IMR-90 (cell line): ENCODE measurements around the gene JPT1. TPM values are rescaled to one million over a fixed set of nuclear protein-coding genes. Genes with fewer than 3 reads are reported as not detected.

ENCODE experiments used
- ATAC-seq: fragments of 200-7000 bp; cut with Tn5 transposase; 2 replicates; pipeline ENCODE4 v1.9.1; 2020; ENCODE audit warnings: low read depth, mild to moderate bottlenecking, moderate library complexity
- BruUV-seq: library from RNA; stranded (reverse); fragments of 400-500 nt; replicated peaks from 2 replicates; lab custom pipeline; 2021; lab: Mats Ljungman, UMichigan
- CTCF ChIA-PET: fragments of 300-600 bp; formaldehyde crosslinking; extraction: SDS; loops from one replicate; lab custom pipeline; 2021; ENCODE audit warnings: antibody characterized with exemption; lab: Yijun Ruan, JAX
- POLR2A ChIA-PET: fragments of 300-600 bp; sonication (Branson Sonifier 250); formaldehyde crosslinking; loops from one replicate; lab custom pipeline; 2022; ENCODE audit warnings: antibody characterized with exemption; ENCODE audit not compliant: unreplicated experiment; lab: Charles Lee
- DNase-seq: peaks from one replicate; pipeline ENCODE4 v3.0.0; 2013
- H2AFZ ChIP-seq: replicated peaks from 2 replicates; pipeline ENCODE3; 2013; ENCODE audit warnings: low read length, mild to moderate bottlenecking; ENCODE audit not compliant: poor library complexity
- H2AK5ac ChIP-seq: 2 replicates; pipeline ENCODE4 v1.6.1; 2013; ENCODE audit warnings: low read depth, low read length, inconsistent platforms
- H2AK9ac ChIP-seq: replicated peaks from 2 replicates; pipeline ENCODE3; 2013; ENCODE audit warnings: mild to moderate bottlenecking, low read depth, low read length, moderate library complexity; ENCODE audit not compliant: poor library complexity
- H2BK120ac ChIP-seq: 2 replicates; pipeline ENCODE4 v1.6.1; 2013; ENCODE audit warnings: low read depth, low read length, inconsistent platforms
- H2BK15ac ChIP-seq: 3 replicates; pipeline ENCODE4 v1.6.1; 2013; ENCODE audit warnings: low read depth, low read length, inconsistent platforms
- H2BK20ac ChIP-seq: 2 replicates; pipeline ENCODE4 v1.6.1; 2013; ENCODE audit warnings: low read depth, mild to moderate bottlenecking, inconsistent platforms, low read length, moderate library complexity
- H2BK5ac ChIP-seq: 2 replicates; pipeline ENCODE4 v1.6.1; 2013; ENCODE audit warnings: mild to moderate bottlenecking, low read depth, low read length, inconsistent platforms; ENCODE audit not compliant: poor library complexity, severe bottlenecking
- H3K14ac ChIP-seq: replicated peaks from 2 replicates; pipeline ENCODE4 v1.6.1; 2013; ENCODE audit warnings: low read depth, low read length, inconsistent platforms
- H3K18ac ChIP-seq: 2 replicates; pipeline ENCODE4 v1.6.1; 2013; ENCODE audit warnings: low read depth, low read length, control low read depth
- H3K23ac ChIP-seq: 2 replicates; pipeline ENCODE4 v1.6.1; 2013; ENCODE audit warnings: low read depth, low read length, inconsistent platforms
- H3K27ac ChIP-seq: 2 replicates; pipeline ENCODE4 v1.5.1; 2013; ENCODE audit warnings: mild to moderate bottlenecking, control low read depth, low read length; ENCODE audit not compliant: insufficient read depth
- H3K27me3 ChIP-seq: 2 replicates; pipeline ENCODE4 v1.6.1; 2013; ENCODE audit warnings: low read length; ENCODE audit not compliant: control insufficient read depth, insufficient read depth
- H3K36me3 ChIP-seq: 2 replicates; pipeline ENCODE4 v1.6.1; 2013; ENCODE audit warnings: low read length, mixed read lengths; ENCODE audit not compliant: control insufficient read depth, insufficient read depth
- H3K4ac ChIP-seq: 2 replicates; pipeline ENCODE4 v1.6.1; 2013; ENCODE audit warnings: low read depth, low read length, inconsistent platforms
- H3K4me1 ChIP-seq: 2 replicates; pipeline ENCODE4 v1.6.1; 2013; ENCODE audit warnings: low read length, mixed read lengths; ENCODE audit not compliant: control insufficient read depth, insufficient read depth
- H3K4me2 ChIP-seq: 2 replicates; pipeline ENCODE4 v1.6.1; 2013; ENCODE audit warnings: low read depth, mild to moderate bottlenecking, control low read depth, low read length, moderate library complexity
- H3K4me3 ChIP-seq: 2 replicates; pipeline ENCODE4 v1.5.1; 2013; ENCODE audit warnings: low read depth, mild to moderate bottlenecking, control low read depth, low read length, moderate library complexity; ENCODE audit not compliant: insufficient read depth
- H3K56ac ChIP-seq: 2 replicates; pipeline ENCODE4 v1.6.1; 2013; ENCODE audit warnings: low read length, inconsistent platforms; ENCODE audit not compliant: insufficient read depth; ENCODE audit errors: extremely low read depth
- H3K79me1 ChIP-seq, 2 experiments: 2 replicates each; pipeline ENCODE4 v1.6.1; 2013; ENCODE audit warnings: low read length in 2 of 2, inconsistent platforms in 1 of 2, low read depth in 1 of 2
- H3K9ac ChIP-seq: 2 replicates; pipeline ENCODE4 v1.6.1; 2013; ENCODE audit warnings: low read depth, low read length, control low read depth
- H3K9me1 ChIP-seq: 2 replicates; pipeline ENCODE4 v1.6.1; 2013; ENCODE audit warnings: low read length, inconsistent platforms; ENCODE audit not compliant: insufficient read depth
- H3K9me3 ChIP-seq: 2 replicates; pipeline ENCODE4 v1.6.1; 2013; ENCODE audit warnings: low read length; ENCODE audit not compliant: control insufficient read depth, insufficient read depth
- H4K20me1 ChIP-seq: 2 replicates; pipeline ENCODE4 v1.6.1; 2013; ENCODE audit warnings: low read length, inconsistent platforms; ENCODE audit not compliant: insufficient read depth
- H4K5ac ChIP-seq: 2 replicates; pipeline ENCODE4 v1.6.1; 2013; ENCODE audit warnings: mild to moderate bottlenecking, low read depth, low read length, control low read depth
- H4K8ac ChIP-seq, 2 experiments: 2 replicates each; pipeline ENCODE4 v1.6.1; 2013; ENCODE audit warnings: low read depth in 2 of 2, low read length in 2 of 2, control low read depth in 1 of 2, inconsistent platforms in 1 of 2
- H4K91ac ChIP-seq: 2 replicates; pipeline ENCODE4 v1.6.1; 2013; ENCODE audit warnings: low read depth, low read length, inconsistent platforms; ENCODE audit not compliant: insufficient read depth
- BHLHE40 ChIP-seq: fragments of 150-350 bp; IDR thresholded peaks from 2 replicates; pipeline ENCODE4 v1.6.1; 2016; ENCODE audit warnings: mild to moderate bottlenecking, low read depth, low read length
- CEBPB ChIP-seq: IDR thresholded peaks from 2 replicates; pipeline ENCODE4 v1.6.1; 2012; ENCODE audit warnings: low read depth, low read length, improper control_type of control experiment
- CHD1 ChIP-seq: IDR thresholded peaks from 2 replicates; pipeline ENCODE4 v1.6.1; 2012; ENCODE audit warnings: low read depth, low read length, improper control_type of control experiment
- FOS ChIP-seq: fragments of 150-350 bp; IDR thresholded peaks from 2 replicates; pipeline ENCODE4 v1.6.1; 2016; ENCODE audit warnings: low read depth, low read length
- MAFK ChIP-seq: IDR thresholded peaks from 2 replicates; pipeline ENCODE4 v1.6.1; 2012; ENCODE audit warnings: low read depth, low read length, improper control_type of control experiment
- MAZ ChIP-seq: IDR thresholded peaks from 2 replicates; pipeline ENCODE4 v1.6.1; 2012; ENCODE audit warnings: low read depth, mild to moderate bottlenecking, low read length, improper control_type of control experiment, moderate library complexity, borderline replicate concordance
- MXI1 ChIP-seq: IDR thresholded peaks from 2 replicates; pipeline ENCODE4 v1.6.1; 2012; ENCODE audit warnings: low read depth, mild to moderate bottlenecking, low read length, moderate library complexity, borderline replicate concordance
- NFE2L2 ChIP-seq: fragments of 150-350 bp; IDR thresholded peaks from 2 replicates; pipeline ENCODE4 v1.6.1; 2016; ENCODE audit warnings: low read depth, mild to moderate bottlenecking, low read length
- RAD21 ChIP-seq: IDR thresholded peaks from 2 replicates; pipeline ENCODE4 v1.6.1; 2012; ENCODE audit warnings: low read length, improper control_type of control experiment
- RCOR1 ChIP-seq: IDR thresholded peaks from 2 replicates; pipeline ENCODE4 v1.6.1; 2012; ENCODE audit warnings: mild to moderate bottlenecking, low read length, improper control_type of control experiment; ENCODE audit not compliant: insufficient replicate concordance
- RFX5 ChIP-seq: IDR thresholded peaks from 2 replicates; pipeline ENCODE4 v1.8.0; 2012; ENCODE audit warnings: low read depth, mild to moderate bottlenecking, low read length, moderate library complexity
- SMC3 ChIP-seq: fragments of 150-350 bp; IDR thresholded peaks from 2 replicates; pipeline ENCODE4 v1.6.1; 2016; ENCODE audit warnings: low read depth, mild to moderate bottlenecking, antibody characterized with exemption, low read length, moderate library complexity
- WGBS, 2 experiments: methylation state at CpG; one replicate each; pipeline versions ENCODE4 v1.1.5 to v1.1.7; 2013; ENCODE audit warnings: missing lambda C conversion rate in 2 of 2; ENCODE audit not compliant: insufficient read length in 1 of 2; ENCODE audit errors: extremely low coverage in 2 of 2; 5-methylcytosine and 5-hydroxymethylcytosine counted together
- dilution Hi-C: fragments of 300-500 bp; cut with HindIII; formaldehyde crosslinking; loops from one replicate; pipeline ENCODE4 v1.14.3; 2018; ENCODE audit warnings: low sequenced_read_pairs; ENCODE audit not compliant: unreplicated experiment
- in situ Hi-C: fragments of 300-500 bp; cut with MboI; formaldehyde crosslinking; loops from 3 replicates; pipeline ENCODE4 v1.14.3; 2019; ENCODE audit warnings: low sequenced_read_pairs, inconsistent platforms, mixed read lengths
- intact Hi-C: fragments of 100-400 bp; cut with micrococcal nuclease; formaldehyde crosslinking; loops from 2 replicates; pipeline ENCODE4 v1.10.0; 2022
- polyA plus RNA-seq, 3 experiments: library from polyadenylated mRNA; depleted of rRNA; stranded (reverse); fragments of >200 nt; gene quantifications; 2 replicates each; pipeline ENCODE4 v1.2.3, GENCODE V29; 2012; ENCODE audit warnings: low replicate concordance in 1 of 3
- total RNA-seq: library from RNA; depleted of rRNA; stranded (reverse); fragments of >200 nt; gene quantifications from 2 replicates; pipeline ENCODE4 v1.2.3, GENCODE V29; 2012
- TF ChIP-seq, protein P1 (sequence below): fragments of 150-350 bp; IDR thresholded peaks from 2 replicates; pipeline ENCODE4 v1.6.1; 2016; ENCODE audit warnings: low read depth, mild to moderate bottlenecking, low read length, moderate library complexity, borderline replicate concordance
- TF ChIP-seq, protein P2 (sequence below): fragments of 150-350 bp; IDR thresholded peaks from 2 replicates; pipeline ENCODE4 v1.6.1; 2017; ENCODE audit warnings: mild to moderate bottlenecking, antibody characterized with exemption, low read length, low read depth

Gene JPT1
- total and polyA plus RNA-seq, 2 of the 4 experiments (the other 2 are of a cell fraction): 118 to 272 TPM

DNA sequence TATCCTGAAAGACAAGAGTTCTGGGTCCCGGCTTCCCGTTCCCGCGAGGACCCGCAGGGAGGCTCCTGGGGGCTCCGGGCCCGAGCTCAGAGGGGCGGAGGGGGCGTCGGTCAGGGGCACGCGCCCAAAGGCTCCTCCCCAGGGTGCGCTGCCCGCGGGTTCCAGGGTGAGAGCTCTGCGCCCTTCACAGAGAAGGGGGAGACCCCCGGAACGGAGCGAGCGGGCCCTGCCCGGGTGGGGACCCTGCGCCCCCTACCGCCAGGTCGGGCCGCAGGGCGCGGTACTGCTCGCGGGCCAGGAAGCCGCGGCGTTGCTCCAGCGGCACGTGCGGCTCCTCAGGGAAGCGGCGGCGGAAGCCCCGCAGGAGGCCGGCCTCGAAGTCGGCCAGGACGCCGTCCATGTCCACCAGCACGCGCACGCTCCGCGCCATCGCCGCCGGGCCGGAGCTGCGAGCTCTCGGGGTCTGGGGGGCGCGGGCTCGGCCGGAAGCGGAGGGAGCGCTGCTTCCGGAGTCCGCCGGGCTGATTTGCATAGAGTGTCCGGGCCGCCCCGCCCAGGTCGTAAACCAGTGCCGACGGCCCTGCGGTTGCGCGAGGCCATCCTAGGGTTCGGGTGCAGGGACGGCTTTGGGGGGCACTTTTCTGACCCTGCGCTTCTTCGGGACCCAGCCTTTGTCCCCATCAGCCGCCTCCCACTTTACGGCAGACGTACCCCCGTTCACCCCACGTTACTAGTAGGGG is 22.9 kb downstream of the JPT1 start, which contains the start of gene NT5C:
Gene NT5C (minus strand): TSS at position 465 of the 740 bp plus-strand sequence. CDS start 35 bp downstream, at position 430.
- dilution Hi-C loops: no loop called here
- in situ Hi-C loops: no loop called here
- Histone ChIP-seq H2BK120ac (peak within 1 kb of the TSS; percentile 24; the same call in 1 of the 2 replicates), H4K8ac (peak within 1 kb of the TSS; percentile 92 to 97), H2AK9ac (peak within 1 kb of the TSS; percentile 68), H2AFZ (peak within 1 kb of the TSS; percentile 95), H3K27ac (peak within 1 kb of the TSS; percentile 87), H2AK5ac (peak within 1 kb of the TSS; percentile 71), H4K5ac (peak within 1 kb of the TSS; percentile 98), H3K36me3 (peaks cover 21% of the 10 kb centered on the region), H3K79me1 (peaks cover 8 to 60% of the 10 kb centered on the region in 2 experiments), H2BK20ac (no peak within 1 kb of the TSS), H3K4me2 (peak within 1 kb of the TSS; percentile 83), H3K9me3 (no peaks in the 10 kb centered on the region), H3K56ac (0 out of 2 replicates have a peak within 1 kb of the TSS, but pooled peaks have one; percentile 47), H3K14ac (peak within 1 kb of the TSS; percentile 91), H3K9me1 (peaks cover 12% of the 10 kb centered on the region; the same call in 1 of the 2 replicates), H4K91ac (peak within 1 kb of the TSS; percentile 61), H3K4ac (peak within 1 kb of the TSS; percentile 89), H4K20me1 (peaks cover 12% of the 10 kb centered on the region; the same call in 1 of the 2 replicates), H2BK5ac (peak within 1 kb of the TSS; percentile 64), H3K4me3 (peak within 1 kb of the TSS; percentile 91), H2BK15ac (peak within 1 kb of the TSS; percentile 8; the same call in 1 of the 3 replicates), H3K18ac (peak within 1 kb of the TSS; percentile 81), H3K27me3 (no peaks in the 10 kb centered on the region), H3K4me1 (no peaks in the 10 kb centered on the region; the same call in 1 of the 2 replicates), H3K23ac (peak within 1 kb of the TSS; percentile 78), H3K9ac (peak within 1 kb of the TSS; percentile 85)
- WGBS, 2 experiments: 1% methylated on average over 41 of the region's 82 CpGs; no CpG with 5 or more reads in 1 of the 2 experiments
- ChIA-PET POLR2A (interaction anchor here (0.9 kb wide), 1 partner anchor 10 kb away, joined by 4 read pairs; no protein-coding TSS in a partner anchor), CTCF (interaction anchor here (0.6 to 1.9 kb wide), 4 partner anchors 17 to 72 kb away, joined by 3 to 10 read pairs (median 6); no protein-coding TSS in a partner anchor)
- no TSS peak for BruUV-seq
- peak; percentile 61 for DNase-seq
- intact Hi-C loops: no loop called here
- peak; percentile 89 for ATAC-seq
- TF ChIP-seq FOS (no peak), CHD1 (no peak), MXI1 (peak; percentile 89), BHLHE40 (peak; percentile 97), RAD21 (peak; percentile 41), MAFK (no peak), SMC3 (0 out of 2 replicates have a peak, but pooled peaks have one; percentile 27), CEBPB (no peak), MAZ (peak; percentile 57; the same call in 1 of the 2 replicates), RFX5 (no peak), NFE2L2 (no peak), RCOR1 (no peak)
- TF ChIP-seq, protein P1, sequence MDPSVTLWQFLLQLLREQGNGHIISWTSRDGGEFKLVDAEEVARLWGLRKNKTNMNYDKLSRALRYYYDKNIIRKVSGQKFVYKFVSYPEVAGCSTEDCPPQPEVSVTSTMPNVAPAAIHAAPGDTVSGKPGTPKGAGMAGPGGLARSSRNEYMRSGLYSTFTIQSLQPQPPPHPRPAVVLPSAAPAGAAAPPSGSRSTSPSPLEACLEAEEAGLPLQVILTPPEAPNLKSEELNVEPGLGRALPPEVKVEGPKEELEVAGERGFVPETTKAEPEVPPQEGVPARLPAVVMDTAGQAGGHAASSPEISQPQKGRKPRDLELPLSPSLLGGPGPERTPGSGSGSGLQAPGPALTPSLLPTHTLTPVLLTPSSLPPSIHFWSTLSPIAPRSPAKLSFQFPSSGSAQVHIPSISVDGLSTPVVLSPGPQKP: no peak
- TF ChIP-seq, protein P2, sequence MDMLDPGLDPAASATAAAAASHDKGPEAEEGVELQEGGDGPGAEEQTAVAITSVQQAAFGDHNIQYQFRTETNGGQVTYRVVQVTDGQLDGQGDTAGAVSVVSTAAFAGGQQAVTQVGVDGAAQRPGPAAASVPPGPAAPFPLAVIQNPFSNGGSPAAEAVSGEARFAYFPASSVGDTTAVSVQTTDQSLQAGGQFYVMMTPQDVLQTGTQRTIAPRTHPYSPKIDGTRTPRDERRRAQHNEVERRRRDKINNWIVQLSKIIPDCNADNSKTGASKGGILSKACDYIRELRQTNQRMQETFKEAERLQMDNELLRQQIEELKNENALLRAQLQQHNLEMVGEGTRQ: peak; percentile 59; the same call in 1 of the 2 replicates
